ENCODE measurements around the gene ZNF765. TPM values are rescaled to one million over a fixed set of nuclear protein-coding genes. Genes with fewer than 3 reads are reported as not detected.
"Not testable (repeated sequence)": the region's sequence is repeated elsewhere in the genome, so short reads cannot be mapped to it uniquely, and the experiment has no call there.

Gene ZNF765
- total RNA-seq, 1 experiment from 2014 or later = 14.8 TPM

- H3K4me3 Mint-ChIP-seq (ENCODE audit: low read depth, unreplicated experiment) = no peak overlapping the region
- no peaks in the 10 kb centered on the region for H3K4me1 Mint-ChIP-seq (ENCODE audit: low read depth, unreplicated experiment)
- intact Hi-C loops (cut with micrococcal nuclease; ENCODE audit: unreplicated experiment) = no loop called here
- no peaks in the 10 kb centered on the region for H3K27me3 Mint-ChIP-seq (ENCODE audit: unreplicated experiment)
- TF ChIP-seq, protein P1, sequence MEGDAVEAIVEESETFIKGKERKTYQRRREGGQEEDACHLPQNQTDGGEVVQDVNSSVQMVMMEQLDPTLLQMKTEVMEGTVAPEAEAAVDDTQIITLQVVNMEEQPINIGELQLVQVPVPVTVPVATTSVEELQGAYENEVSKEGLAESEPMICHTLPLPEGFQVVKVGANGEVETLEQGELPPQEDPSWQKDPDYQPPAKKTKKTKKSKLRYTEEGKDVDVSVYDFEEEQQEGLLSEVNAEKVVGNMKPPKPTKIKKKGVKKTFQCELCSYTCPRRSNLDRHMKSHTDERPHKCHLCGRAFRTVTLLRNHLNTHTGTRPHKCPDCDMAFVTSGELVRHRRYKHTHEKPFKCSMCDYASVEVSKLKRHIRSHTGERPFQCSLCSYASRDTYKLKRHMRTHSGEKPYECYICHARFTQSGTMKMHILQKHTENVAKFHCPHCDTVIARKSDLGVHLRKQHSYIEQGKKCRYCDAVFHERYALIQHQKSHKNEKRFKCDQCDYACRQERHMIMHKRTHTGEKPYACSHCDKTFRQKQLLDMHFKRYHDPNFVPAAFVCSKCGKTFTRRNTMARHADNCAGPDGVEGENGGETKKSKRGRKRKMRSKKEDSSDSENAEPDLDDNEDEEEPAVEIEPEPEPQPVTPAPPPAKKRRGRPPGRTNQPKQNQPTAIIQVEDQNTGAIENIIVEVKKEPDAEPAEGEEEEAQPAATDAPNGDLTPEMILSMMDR (IDR thresholded peaks at IDR 0.05; ENCODE audit: unreplicated experiment) = no peak
- no TSS peak for BruUV-seq (replicated peaks)
- DNase-seq = no peak
- CTCF ChIA-PET = no interaction called here
- no peak overlapping the region for H3K27ac Mint-ChIP-seq (ENCODE audit: unreplicated experiment)
- H3K36me3 Mint-ChIP-seq (ENCODE audit: insufficient read depth, unreplicated experiment) = peaks cover 5% of the 10 kb centered on the region
- peaks cover 10% of the 10 kb centered on the region for H3K9me3 Mint-ChIP-seq (ENCODE audit: low read depth, unreplicated experiment)
Measured at GRCh38 chr19:53424968-53425597, 30.1 kb downstream of the ZNF765 start.

DNA sequence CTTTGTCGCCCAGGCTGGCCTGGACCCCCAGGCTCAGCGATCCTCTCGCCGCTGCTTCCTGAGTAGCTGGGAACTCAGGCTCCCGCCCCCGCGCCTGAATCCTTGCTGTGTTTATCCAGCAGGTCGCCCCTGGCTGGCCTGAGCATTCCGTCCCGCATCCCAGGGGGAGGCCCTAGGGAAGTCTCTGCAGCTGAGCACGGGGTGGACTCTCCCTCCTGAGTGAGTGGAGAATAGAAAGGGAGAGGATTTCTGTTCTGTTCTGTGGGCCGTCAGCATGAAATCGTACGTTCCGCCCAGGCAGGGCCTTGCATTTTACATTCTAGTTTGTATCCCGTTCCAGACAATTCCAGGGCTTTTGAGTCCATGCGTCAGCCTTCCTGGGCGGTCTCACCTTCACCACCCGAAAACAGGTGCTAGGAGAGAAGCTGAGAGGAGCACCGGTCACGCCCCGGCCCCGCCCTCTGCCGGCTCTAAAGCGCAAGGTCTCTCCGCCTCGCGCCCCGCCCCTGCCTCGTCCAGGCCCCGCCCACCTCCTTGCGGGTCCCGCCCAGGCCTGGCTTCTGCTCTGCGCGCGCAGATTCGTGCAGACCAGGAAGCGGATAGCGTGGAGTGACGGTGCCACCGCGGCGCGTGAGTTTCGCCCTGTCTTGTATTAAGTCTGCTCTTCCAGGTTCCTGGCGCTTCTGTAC, 36.6 kb downstream of the ZNF765 start, which contains the start of gene ZNF761:
ZNF761 (plus strand) TSS at position 586 of the 689 bp plus-strand sequence. CDS start 15,285 bp downstream, outside the sequence.
- peak within 1 kb of the TSS; percentile 79 for H3K4me3 Mint-ChIP-seq (ENCODE audit: low read depth, unreplicated experiment)
- H3K4me1 Mint-ChIP-seq (ENCODE audit: low read depth, unreplicated experiment) = peaks cover 12% of the 10 kb centered on the region
- peaks cover 44% of the 10 kb centered on the region for H3K36me3 Mint-ChIP-seq (ENCODE audit: insufficient read depth, unreplicated experiment)
- DNase-seq = peak; percentile 95
- intact Hi-C loops (cut with micrococcal nuclease; ENCODE audit: unreplicated experiment) = no loop called here
- CTCF ChIA-PET = no interaction called here
- TF ChIP-seq, protein P1 (IDR thresholded peaks at IDR 0.05; ENCODE audit: unreplicated experiment) = peak; percentile 51
- no TSS peak for BruUV-seq (replicated peaks)
- peaks cover 22% of the 10 kb centered on the region for H3K9me3 Mint-ChIP-seq (ENCODE audit: low read depth, unreplicated experiment)
- peak within 1 kb of the TSS; percentile 58 for H3K27ac Mint-ChIP-seq (ENCODE audit: unreplicated experiment)
- H3K27me3 Mint-ChIP-seq (ENCODE audit: unreplicated experiment) = no peaks in the 10 kb centered on the region

DNA sequence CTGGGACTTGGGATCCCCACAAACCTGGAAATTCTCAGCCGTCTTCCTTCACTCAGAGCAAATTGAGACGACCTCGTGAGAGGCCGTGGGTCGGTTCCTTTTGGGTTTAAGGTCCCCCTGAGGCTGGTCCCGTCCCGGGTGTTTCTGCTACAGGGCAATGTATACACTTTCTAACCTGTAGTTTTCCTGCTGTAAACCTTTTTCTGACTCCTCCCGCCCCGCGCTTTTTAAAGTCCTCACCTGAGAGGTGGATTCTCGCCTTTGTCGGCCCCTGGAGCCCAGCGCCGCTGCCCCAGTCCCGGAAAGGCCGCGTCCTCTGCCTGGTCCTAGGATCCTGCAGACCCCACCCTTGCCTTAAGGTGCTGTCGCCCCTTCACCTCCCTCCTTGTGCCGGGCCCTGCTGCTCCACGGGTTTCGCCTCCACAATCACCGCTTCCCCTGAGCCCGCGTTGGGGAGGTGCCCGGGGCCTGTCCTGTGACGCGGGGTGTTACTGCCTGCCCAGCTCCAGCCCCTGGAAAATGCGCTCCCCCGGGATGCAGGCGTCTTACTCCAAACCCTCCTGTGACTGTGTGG, 37.2 kb downstream of the ZNF765 start:
- CTCF ChIA-PET = no interaction called here
- H3K36me3 Mint-ChIP-seq (ENCODE audit: insufficient read depth, unreplicated experiment) = peaks cover 44% of the 10 kb centered on the region
- H3K27me3 Mint-ChIP-seq (ENCODE audit: unreplicated experiment) = no peaks in the 10 kb centered on the region
- TF ChIP-seq, protein P1 (IDR thresholded peaks at IDR 0.05; ENCODE audit: unreplicated experiment) = no peak
- H3K4me1 Mint-ChIP-seq (ENCODE audit: low read depth, unreplicated experiment) = peaks cover 12% of the 10 kb centered on the region
- H3K9me3 Mint-ChIP-seq (ENCODE audit: low read depth, unreplicated experiment) = peaks cover 22% of the 10 kb centered on the region
- H3K4me3 Mint-ChIP-seq (ENCODE audit: low read depth, unreplicated experiment) = peak overlapping the region; percentile 79
- BruUV-seq (replicated peaks) = TSS peak; percentile 46
- peak; percentile 30 for DNase-seq
- H3K27ac Mint-ChIP-seq (ENCODE audit: unreplicated experiment) = peak overlapping the region; percentile 58
- intact Hi-C loops (cut with micrococcal nuclease; ENCODE audit: unreplicated experiment) = no loop called here

- DNase-seq; BruUV-seq (replicated peaks); intact Hi-C loops (cut with micrococcal nuclease; ENCODE audit: unreplicated experiment); H3K4me1 Mint-ChIP-seq (ENCODE audit: low read depth, unreplicated experiment); H3K27me3 Mint-ChIP-seq (ENCODE audit: unreplicated experiment); H3K27ac Mint-ChIP-seq (ENCODE audit: unreplicated experiment); CTCF ChIA-PET; H3K4me3 Mint-ChIP-seq (ENCODE audit: low read depth, unreplicated experiment): not testable (repeated sequence)
- peaks cover 15% of the 10 kb centered on the region for H3K36me3 Mint-ChIP-seq (ENCODE audit: insufficient read depth, unreplicated experiment)
- peaks cover 20% of the 10 kb centered on the region for H3K9me3 Mint-ChIP-seq (ENCODE audit: low read depth, unreplicated experiment)
Measured at GRCh38 chr19:53443809-53444208, 48.9 kb downstream of the ZNF765 start.

GRCh38 chr19:53447196-53447595, 52.2 kb downstream of the ZNF765 start:
- H3K36me3 Mint-ChIP-seq (ENCODE audit: insufficient read depth, unreplicated experiment) = peaks cover 35% of the 10 kb centered on the region
- intact Hi-C loops (cut with micrococcal nuclease; ENCODE audit: unreplicated experiment); H3K4me1 Mint-ChIP-seq (ENCODE audit: low read depth, unreplicated experiment); BruUV-seq (replicated peaks); H3K27me3 Mint-ChIP-seq (ENCODE audit: unreplicated experiment); H3K4me3 Mint-ChIP-seq (ENCODE audit: low read depth, unreplicated experiment); DNase-seq; CTCF ChIA-PET; H3K27ac Mint-ChIP-seq (ENCODE audit: unreplicated experiment): not testable (repeated sequence)
- peaks cover 14% of the 10 kb centered on the region for H3K9me3 Mint-ChIP-seq (ENCODE audit: low read depth, unreplicated experiment)

Measured in Calu3 (cell line).